Activated CD8-positive, alpha-beta memory T cell treated with anti-CD3 and anti-CD28 coated beads, Interleukin-2, amount 10 ng/mL, durations not matched to agents 7 days and 5 days (primary cell): ENCODE measurements around the gene DEPP1. TPM values are rescaled to one million over a fixed set of nuclear protein-coding genes. Genes with fewer than 3 reads are reported as not detected.
A peak's percentile ranks its signal among the peaks of the same experiment; 100 is the strongest.

ENCODE experiments used
- ATAC-seq: fragments of 150-1000 bp; cut with Tn5 transposase; one replicate; pipeline ENCODE4 v1.10.0; 2021; ENCODE audit warnings: moderate library complexity
- CTCF ChIA-PET: fragments of 350-600 bp; sonication (Branson Sonifier 250); formaldehyde crosslinking; loops from one replicate; lab custom pipeline; 2021; ENCODE audit warnings: antibody characterized with exemption; lab: Charles Lee
- DNase-seq: peaks from one replicate; pipeline ENCODE4 v3.0.0-alpha.2; 2020
- H3K27ac Mint-ChIP-seq: one replicate; pipeline ENCODE4 v1.8.0; 2021; ENCODE audit warnings: mild to moderate bottlenecking, mixed read lengths
- H3K27me3 Mint-ChIP-seq: one replicate; pipeline ENCODE4 v1.8.0; 2021; ENCODE audit warnings: mixed read lengths
- H3K36me3 Mint-ChIP-seq: one replicate; pipeline ENCODE4 v1.8.0; 2021; ENCODE audit warnings: mild to moderate bottlenecking, mixed read lengths
- H3K4me1 Mint-ChIP-seq: one replicate; pipeline ENCODE4 v1.8.0; 2021; ENCODE audit warnings: mixed read lengths
- H3K4me3 Mint-ChIP-seq: one replicate; pipeline ENCODE4 v1.8.0; 2021; ENCODE audit warnings: mild to moderate bottlenecking, moderate library complexity, mixed read lengths
- H3K9me3 Mint-ChIP-seq: one replicate; pipeline ENCODE4 v1.8.0; 2022; ENCODE audit warnings: low read depth, mixed read lengths
- total RNA-seq, 2 experiments: library from RNA; stranded (reverse); gene quantifications; one replicate each; pipeline ENCODE4 v1.2.3, GENCODE V29; 2021

Gene DEPP1
- total RNA-seq, 2 experiments from 2014 or later: 0.37 TPM; not detected in 1

- DNase-seq: no peak
- H3K4me3 Mint-ChIP-seq: no peak overlapping the region
- H3K27me3 Mint-ChIP-seq: no peaks in the 10 kb centered on the region
- peaks cover 2% of the 10 kb centered on the region for H3K36me3 Mint-ChIP-seq
- ATAC-seq: no peak
- no peaks in the 10 kb centered on the region for H3K9me3 Mint-ChIP-seq
- H3K27ac Mint-ChIP-seq: no peak overlapping the region
- peaks cover 31% of the 10 kb centered on the region for H3K4me1 Mint-ChIP-seq
- CTCF ChIA-PET: interaction anchor here (0.8 to 2.7 kb wide), 7 partner anchors 8 to 33 kb away, joined by 3 to 11 read pairs (median 4); partner anchors contain the start of gene DEPP1
Measured at GRCh38 chr10:44965651-44966097, 12.9 kb downstream of the DEPP1 start.

- Mint-ChIP-seq H3K27me3 (no peaks in the 10 kb centered on the region), H3K9me3 (no peaks in the 10 kb centered on the region), H3K36me3 (peaks cover 2% of the 10 kb centered on the region), H3K4me3 (no peak overlapping the region), H3K27ac (no peak overlapping the region), H3K4me1 (peaks cover 31% of the 10 kb centered on the region)
- no peak for ATAC-seq
- no peak for DNase-seq
- CTCF ChIA-PET: interaction anchor here (0.8 to 3.1 kb wide), 5 partner anchors 8 to 32 kb away, joined by 3 to 16 read pairs (median 7); no protein-coding TSS in a partner anchor
Measured at GRCh38 chr10:44965104-44965503, 13.5 kb downstream of the DEPP1 start.

DNA sequence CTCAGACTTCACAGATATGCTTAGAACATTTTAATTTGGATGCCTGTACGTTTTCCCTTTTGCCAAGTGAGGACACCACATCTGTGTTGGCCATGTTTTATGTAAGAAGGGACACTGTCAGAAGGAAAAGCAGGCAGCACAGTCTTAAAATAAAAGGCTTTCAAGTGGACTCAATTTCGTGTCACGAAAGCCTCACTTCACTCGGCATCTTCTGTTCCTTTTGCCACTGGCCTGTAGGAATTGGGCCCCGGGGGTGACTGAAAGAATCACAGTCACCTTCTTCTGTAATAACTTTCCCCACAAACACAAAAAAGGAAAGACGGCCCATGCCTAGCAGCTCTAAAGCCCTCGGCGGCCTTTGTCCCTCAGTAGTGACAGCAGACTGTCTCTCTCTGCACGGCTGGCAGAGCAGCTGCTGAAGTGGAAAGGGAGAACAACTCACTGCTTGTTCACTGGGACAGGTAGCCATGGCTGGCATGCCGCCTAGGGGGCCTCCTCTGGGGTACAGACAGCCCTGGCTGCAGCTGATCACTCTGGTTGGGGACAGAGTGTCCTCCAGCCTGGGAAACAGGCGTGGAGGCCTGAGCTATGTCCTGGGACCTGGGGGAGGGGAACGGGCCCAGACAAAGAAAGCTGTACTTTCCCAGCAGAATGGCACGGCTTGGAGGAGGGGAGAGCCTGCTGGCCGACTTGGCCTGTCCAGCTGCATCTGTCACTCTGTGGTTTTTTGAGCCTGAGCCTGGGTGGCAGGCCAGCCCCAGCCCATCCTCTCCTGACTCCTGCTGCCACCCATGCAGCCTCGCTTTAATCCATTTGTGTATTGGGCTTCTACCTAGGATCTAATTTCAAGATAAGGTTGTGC, 14.6 kb downstream of the DEPP1 start:
- peak; percentile 35 for DNase-seq
- Mint-ChIP-seq H3K27ac (no peak overlapping the region), H3K4me1 (peaks cover 27% of the 10 kb centered on the region), H3K9me3 (no peaks in the 10 kb centered on the region), H3K36me3 (peaks cover 2% of the 10 kb centered on the region), H3K4me3 (no peak overlapping the region), H3K27me3 (no peaks in the 10 kb centered on the region)
- CTCF ChIA-PET: interaction anchor here (1.3 to 3.1 kb wide), 4 partner anchors 10 to 31 kb away, joined by 5 to 16 read pairs (median 6); no protein-coding TSS in a partner anchor
- ATAC-seq: no peak

DNA sequence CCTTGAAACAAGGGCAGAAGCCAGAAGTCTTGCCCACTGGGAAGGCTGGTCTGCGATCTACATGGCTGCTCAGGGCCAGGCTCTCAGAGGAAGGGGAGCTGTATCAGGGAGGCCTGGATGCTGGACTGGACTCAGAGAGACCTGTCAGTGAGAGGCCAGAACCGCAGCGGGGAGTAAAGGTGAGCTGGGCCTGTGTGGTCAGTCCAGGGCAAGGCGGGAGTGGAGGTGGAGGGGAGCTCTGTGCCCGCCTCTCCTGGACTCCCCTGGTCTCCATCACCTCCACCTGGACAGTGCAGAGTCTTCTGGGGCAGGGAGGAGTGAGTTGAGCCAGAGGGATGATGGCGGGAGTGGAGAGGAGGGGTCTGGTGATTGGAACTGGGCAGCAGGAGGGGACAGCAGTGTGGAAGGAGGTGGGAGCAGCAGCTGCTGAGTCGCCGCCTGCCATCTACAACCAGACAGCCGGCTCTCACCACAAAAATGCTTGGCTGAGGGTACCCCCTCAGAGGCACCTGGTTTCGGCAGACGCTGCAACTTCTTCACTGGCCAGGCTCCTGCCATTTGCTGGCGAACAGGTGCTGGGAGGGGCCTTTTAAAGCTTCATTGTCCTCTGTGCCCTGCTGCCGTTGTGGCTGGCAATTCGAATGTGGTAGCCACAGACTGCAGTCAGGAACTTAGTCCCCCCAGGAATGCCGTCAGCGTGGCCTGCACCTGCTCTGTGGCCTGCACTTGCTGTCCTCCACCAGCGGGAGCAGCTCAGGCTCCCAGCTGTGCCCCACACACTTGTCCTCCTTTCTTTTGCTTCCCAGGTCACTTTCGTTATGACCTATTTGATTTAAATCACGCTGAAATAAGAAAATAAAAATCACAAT, 15.5 kb downstream of the DEPP1 start:
- no peak for DNase-seq

DNA sequence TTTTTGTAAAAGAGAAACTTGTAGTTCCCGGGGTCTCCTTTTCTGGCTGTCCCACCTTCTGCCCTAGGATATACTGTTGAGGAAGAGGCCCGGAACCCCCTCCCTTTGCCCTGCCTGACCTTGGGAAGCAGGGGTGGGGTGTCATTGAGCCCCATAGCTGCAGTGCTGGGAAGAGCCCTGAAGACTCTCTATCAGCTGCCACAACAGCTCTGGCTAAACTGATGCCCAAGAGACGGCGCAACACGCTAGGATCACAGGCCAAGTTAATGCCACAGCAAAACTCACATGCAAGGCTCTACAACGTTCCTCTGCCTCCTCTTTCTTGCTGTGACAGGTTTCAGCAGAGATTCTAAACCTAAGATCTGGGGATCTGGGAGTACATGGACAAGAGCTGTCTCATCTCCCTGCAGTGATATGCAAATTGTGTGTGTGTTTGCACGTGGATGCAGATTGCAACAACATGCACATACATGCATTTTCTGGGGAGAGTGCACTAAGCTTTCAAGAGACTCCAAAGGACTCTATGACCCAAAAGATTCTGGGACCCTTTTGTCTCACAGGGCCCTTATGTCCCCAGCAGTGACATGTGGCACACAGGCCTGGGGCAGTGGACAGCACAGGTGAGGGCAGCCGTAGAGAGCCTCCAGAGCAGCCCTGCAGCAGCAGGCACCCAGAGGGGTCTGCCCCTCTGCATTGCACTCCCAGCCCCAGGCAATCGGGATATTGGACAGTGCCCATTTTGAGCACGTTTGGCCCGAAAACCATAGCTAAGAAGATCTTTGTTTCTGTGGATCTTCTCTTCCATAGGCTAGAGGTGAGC, 16.5 kb downstream of the DEPP1 start:
- Mint-ChIP-seq H3K27me3 (no peaks in the 10 kb centered on the region), H3K9me3 (no peaks in the 10 kb centered on the region), H3K27ac (no peak overlapping the region), H3K36me3 (peaks cover 2% of the 10 kb centered on the region), H3K4me1 (peaks cover 24% of the 10 kb centered on the region), H3K4me3 (no peak overlapping the region)
- ATAC-seq (no peak), DNase-seq (peak; percentile 18)
- CTCF ChIA-PET: interaction anchor here (1.3 to 3.1 kb wide), 2 partner anchors 12 to 29 kb away, joined by 4 to 16 read pairs; no protein-coding TSS in a partner anchor

More for the DNA sequence above, 15.5 kb downstream of the DEPP1 start:
- H3K4me1 Mint-ChIP-seq: peaks cover 27% of the 10 kb centered on the region
- no peaks in the 10 kb centered on the region for H3K9me3 Mint-ChIP-seq
- no peaks in the 10 kb centered on the region for H3K27me3 Mint-ChIP-seq
- no peak overlapping the region for H3K4me3 Mint-ChIP-seq
- no peak for ATAC-seq
- CTCF ChIA-PET: interaction anchor here (1.3 to 3.1 kb wide), 4 partner anchors 10 to 30 kb away, joined by 4 to 16 read pairs (median 6); no protein-coding TSS in a partner anchor
- H3K27ac Mint-ChIP-seq: no peak overlapping the region
- no peaks in the 10 kb centered on the region for H3K36me3 Mint-ChIP-seq

- ATAC-seq: no peak
- no peak overlapping the region for H3K4me3 Mint-ChIP-seq
- no peaks in the 10 kb centered on the region for H3K9me3 Mint-ChIP-seq
- peaks cover 17% of the 10 kb centered on the region for H3K4me1 Mint-ChIP-seq
- peaks cover 7% of the 10 kb centered on the region for H3K36me3 Mint-ChIP-seq
- peak; percentile 37 for DNase-seq
- CTCF ChIA-PET: interaction anchor here (1.3 kb wide), 1 partner anchor 28 kb away, joined by 6 read pairs; no protein-coding TSS in a partner anchor
- H3K27ac Mint-ChIP-seq: no peak overlapping the region
- H3K27me3 Mint-ChIP-seq: no peaks in the 10 kb centered on the region
Measured at GRCh38 chr10:44961230-44961571, 17.4 kb downstream of the DEPP1 start.

GRCh38 chr10:44960482-44961229, 18.0 kb downstream of the DEPP1 start:
- CTCF ChIA-PET: interaction anchor here (1.3 kb wide), 1 partner anchor 28 kb away, joined by 6 read pairs; no protein-coding TSS in a partner anchor
- H3K27ac Mint-ChIP-seq: no peak overlapping the region

DNA sequence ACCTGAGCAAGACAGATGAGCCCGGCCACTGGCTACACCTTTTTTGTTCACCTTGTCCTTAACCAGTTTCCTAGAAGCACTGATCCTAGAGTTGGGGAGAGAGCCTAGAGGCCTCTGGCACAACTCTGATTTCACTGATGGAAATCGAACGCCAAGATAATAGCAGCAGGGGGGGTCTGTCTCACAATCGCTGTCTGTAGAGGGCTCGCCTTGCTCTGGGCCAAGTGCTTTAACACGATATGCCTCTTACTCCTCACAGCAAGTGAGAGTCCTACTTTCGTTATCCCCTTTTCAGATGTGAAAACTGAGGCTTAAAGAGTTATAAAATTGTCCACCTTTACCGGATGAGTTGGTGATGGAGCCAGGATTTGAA, 18.5 kb downstream of the DEPP1 start:
- ATAC-seq: no peak
- no peaks in the 10 kb centered on the region for H3K9me3 Mint-ChIP-seq
- H3K27me3 Mint-ChIP-seq: no peaks in the 10 kb centered on the region
- CTCF ChIA-PET: no interaction called here
- peaks cover 9% of the 10 kb centered on the region for H3K36me3 Mint-ChIP-seq
- no peak overlapping the region for H3K27ac Mint-ChIP-seq
- no peak for DNase-seq
- H3K4me1 Mint-ChIP-seq: peaks cover 14% of the 10 kb centered on the region
- H3K4me3 Mint-ChIP-seq: peak overlapping the region; percentile 25

More at GRCh38 chr10:44960482-44961229, 18.0 kb downstream of the DEPP1 start:
- no peaks in the 10 kb centered on the region for H3K9me3 Mint-ChIP-seq
- peaks cover 9% of the 10 kb centered on the region for H3K36me3 Mint-ChIP-seq
- H3K4me3 Mint-ChIP-seq: peak overlapping the region; percentile 25
- peak; percentile 18 for DNase-seq
- H3K4me1 Mint-ChIP-seq: peaks cover 14% of the 10 kb centered on the region
- ATAC-seq: no peak
- no peaks in the 10 kb centered on the region for H3K27me3 Mint-ChIP-seq

- peak; percentile 94 for DNase-seq
- ATAC-seq: peak; percentile 100
- H3K27me3 Mint-ChIP-seq: no peaks in the 10 kb centered on the region
- H3K4me1 Mint-ChIP-seq: peaks cover 14% of the 10 kb centered on the region
- peak within 1 kb of the TSS; percentile 82 for H3K4me3 Mint-ChIP-seq
- peaks cover 9% of the 10 kb centered on the region for H3K36me3 Mint-ChIP-seq
- CTCF ChIA-PET: interaction anchor here (1.0 to 1.7 kb wide), 2 partner anchors 14 to 27 kb away, joined by 3 to 6 read pairs; no protein-coding TSS in a partner anchor
- H3K9me3 Mint-ChIP-seq: no peaks in the 10 kb centered on the region
- H3K27ac Mint-ChIP-seq: peak within 1 kb of the TSS; percentile 70
Measured at GRCh38 chr10:44959247-44960087, 19.1 kb downstream of the DEPP1 start, which contains the start of gene RASSF4. Gene RASSF4 (plus strand): TSS chr10:44959802. CDS start chr10:44970203, 10,401 bp downstream.

GRCh38 chr10:44958898-44959246, 19.7 kb downstream of the DEPP1 start:
- Mint-ChIP-seq H3K27ac (peak overlapping the region; percentile 70), H3K4me1 (peaks cover 14% of the 10 kb centered on the region), H3K9me3 (no peaks in the 10 kb centered on the region), H3K36me3 (peaks cover 9% of the 10 kb centered on the region), H3K4me3 (peak overlapping the region; percentile 82), H3K27me3 (no peaks in the 10 kb centered on the region)
- ATAC-seq (no peak), DNase-seq (no peak)
- CTCF ChIA-PET: interaction anchor here (1.0 to 1.7 kb wide), 4 partner anchors 7 to 27 kb away, joined by 3 to 6 read pairs (median 4); no protein-coding TSS in a partner anchor
